Spleen (tissue), 10 donors: ENCODE data around the gene PSENEN. TPM values are rescaled to one million over a fixed set of nuclear protein-coding genes. Genes with fewer than 3 reads are reported as not detected.

Source experiments
- polyA plus RNA-seq, 3 donors: library from polyadenylated mRNA; stranded (reverse); fragments of 200-250 nt; gene quantifications; one replicate each; pipeline ENCODE4 v1.2.1, GENCODE V29; 2013
- total RNA-seq, 7 donors: library from RNA; depleted of rRNA in 3 of 7; stranded (reverse); fragments of >200 nt in 3 of 7; fragmentation: NEBNext Ultra II Directional in 4 of 7; extraction: Animal tissue kit (Norgen Biotek cat#: 25700) in 4 of 7; gene quantifications; one replicate each; pipeline versions ENCODE4 v1.1.0 to v1.2.1, GENCODE V29; 2016 to 2021
- donor health status: healthy with polysubstance abuse.
- donor health status: DM: no; HTN: no; CAD: no; lungs with moderate emphysema.
- donor health status: DM: no; HTN: no; CAD: no.
- donor health status: Bipolar disorder and iron deficiency.
- donor health status: healthy.
- donor health status: DM: no; HTN: no; CAD: no.
- donor health status: DM: yes; HTN: yes; CAD: no.

PSENEN gene
- total and polyA plus RNA-seq, 10 donors, result 37.5 to 71.3 (median 51.0) TPM

Other genes starting within 250 kb of the PSENEN start
- 10 to 100 TPM in 2 of 7 donors, 1 to 10 TPM in 5; 2.5 to 17.9 (median 4.4) TPM for gene DMKN, start 232.0 kb upstream of the PSENEN start, total RNA-seq
- gene DMKN, start 232.0 kb upstream of the PSENEN start, polyA plus RNA-seq, result 10 to 100 TPM in 2 of 3 donors, 1 to 10 TPM in 1; 7.2 to 15.3 (median 10.7) TPM
- gene SBSN, start 217.3 kb upstream of the PSENEN start, total RNA-seq, result not detected
- under 1 TPM; 0.05 to 0.33 (median 0.19) TPM for gene SBSN, start 217.3 kb upstream of the PSENEN start, polyA plus RNA-seq
- gene GAPDHS, start 212.2 kb upstream of the PSENEN start, total RNA-seq, result under 1 TPM in 1 of 7 donors, not detected in 6; 0.17 TPM
- under 1 TPM in 2 of 3 donors, not detected in 1; 0.13 to 0.14 TPM for gene GAPDHS, start 212.2 kb upstream of the PSENEN start, polyA plus RNA-seq
- 10 to 100 TPM; 47.6 to 67.7 (median 50.4) TPM for gene TMEM147, start 200.0 kb upstream of the PSENEN start, total RNA-seq
- 10 to 100 TPM; 57.9 to 88.7 (median 78.7) TPM for gene TMEM147, start 200.0 kb upstream of the PSENEN start, polyA plus RNA-seq
- not detected for gene ATP4A, start 182.0 kb upstream of the PSENEN start, total RNA-seq
- gene ATP4A, start 182.0 kb upstream of the PSENEN start, polyA plus RNA-seq, result not detected
- not detected for gene PMIS2, start 159.5 kb upstream of the PSENEN start, total RNA-seq
- gene PMIS2, start 159.5 kb upstream of the PSENEN start, polyA plus RNA-seq, result not detected
- gene HAUS5, start 132.9 kb upstream of the PSENEN start, total RNA-seq, result 10 to 100 TPM; 10.3 to 24.4 (median 17.7) TPM
- 10 to 100 TPM; 12.4 to 23.8 (median 23.1) TPM for gene HAUS5, start 132.9 kb upstream of the PSENEN start, polyA plus RNA-seq
- gene RBM42, start 116.6 kb upstream of the PSENEN start, total RNA-seq, result 10 to 100 TPM; 48.2 to 63.4 (median 59.6) TPM
- 10 to 100 TPM; 48.8 to 71.9 (median 58.1) TPM for gene RBM42, start 116.6 kb upstream of the PSENEN start, polyA plus RNA-seq
- gene ETV2, start 103.9 kb upstream of the PSENEN start, total RNA-seq, result under 1 TPM in 2 of 7 donors, not detected in 5; 0.43 to 0.57 TPM
- 1 to 10 TPM in 2 of 3 donors, under 1 TPM in 1; 0.99 to 1.2 (median 1.1) TPM for gene ETV2, start 103.9 kb upstream of the PSENEN start, polyA plus RNA-seq
- gene COX6B1, start 97.3 kb upstream of the PSENEN start, total RNA-seq, result 100 to 1,000 TPM; 208 to 672 (median 255) TPM
- 100 to 1,000 TPM; 640 to 837 (median 717) TPM for gene COX6B1, start 97.3 kb upstream of the PSENEN start, polyA plus RNA-seq
- not detected for gene UPK1A, start 79.1 kb upstream of the PSENEN start, total RNA-seq
- gene UPK1A, start 79.1 kb upstream of the PSENEN start, polyA plus RNA-seq, result under 1 TPM in 1 of 3 donors, not detected in 2; 0.11 TPM
- gene ZBTB32, start 41.1 kb upstream of the PSENEN start, total RNA-seq, result 1 to 10 TPM; 2.5 to 6.9 (median 4.0) TPM
- gene ZBTB32, start 41.1 kb upstream of the PSENEN start, polyA plus RNA-seq, result 1 to 10 TPM; 3.0 to 8.2 (median 4.8) TPM
- gene KMT2B, start 27.6 kb upstream of the PSENEN start, total RNA-seq, result 10 to 100 TPM; 36.6 to 58.2 (median 50.7) TPM
- gene KMT2B, start 27.6 kb upstream of the PSENEN start, polyA plus RNA-seq, result 10 to 100 TPM; 17.6 to 37.2 (median 27.6) TPM
- 10 to 100 TPM; 16.5 to 64.7 (median 43.5) TPM for gene IGFLR1, start 3.2 kb upstream of the PSENEN start, total RNA-seq
- 10 to 100 TPM; 30.1 to 62.9 (median 49.3) TPM for gene IGFLR1, start 3.2 kb upstream of the PSENEN start, polyA plus RNA-seq
- 10 to 100 TPM; 27.3 to 65.1 (median 29.7) TPM for gene U2AF1L4, start 233 bp upstream of the PSENEN start, total RNA-seq
- 10 to 100 TPM; 27.2 to 96.5 (median 60.7) TPM for gene U2AF1L4, start 233 bp upstream of the PSENEN start, polyA plus RNA-seq
- 10 to 100 TPM in 5 of 7 donors, 1 to 10 TPM in 2; 7.0 to 19.5 (median 10.7) TPM for gene LIN37, start 2.9 kb downstream of the PSENEN start, total RNA-seq
- gene LIN37, start 2.9 kb downstream of the PSENEN start, polyA plus RNA-seq, result 10 to 100 TPM; 13.7 to 28.5 (median 18.5) TPM
- gene HSPB6, start 11.4 kb downstream of the PSENEN start, total RNA-seq, result 1 to 10 TPM; 2.1 to 5.9 (median 4.3) TPM
- 10 to 100 TPM in 1 of 3 donors, 1 to 10 TPM in 2; 2.9 to 11.0 (median 5.8) TPM for gene HSPB6, start 11.4 kb downstream of the PSENEN start, polyA plus RNA-seq
- gene PROSER3, start 12.5 kb downstream of the PSENEN start, total RNA-seq, result 10 to 100 TPM in 6 of 7 donors, 1 to 10 TPM in 1; 6.6 to 25.2 (median 16.3) TPM
- 1 to 10 TPM; 2.0 to 8.4 (median 2.1) TPM for gene PROSER3, start 12.5 kb downstream of the PSENEN start, polyA plus RNA-seq
- 10 to 100 TPM in 6 of 7 donors, 1 to 10 TPM in 1; 7.4 to 25.2 (median 14.4) TPM for gene ARHGAP33, start 29.9 kb downstream of the PSENEN start, total RNA-seq
- 10 to 100 TPM in 1 of 3 donors, 1 to 10 TPM in 2; 3.1 to 10.9 (median 5.1) TPM for gene ARHGAP33, start 29.9 kb downstream of the PSENEN start, polyA plus RNA-seq
- not detected for gene PRODH2, start 67.2 kb downstream of the PSENEN start, total RNA-seq
- under 1 TPM in 1 of 3 donors, not detected in 2; 0.06 TPM for gene PRODH2, start 67.2 kb downstream of the PSENEN start, polyA plus RNA-seq
- gene NPHS1, start 106.9 kb downstream of the PSENEN start, total RNA-seq, result under 1 TPM in 2 of 7 donors, not detected in 5; 0.20 to 0.60 TPM
- gene NPHS1, start 106.9 kb downstream of the PSENEN start, polyA plus RNA-seq, result under 1 TPM; 0.10 to 0.58 (median 0.13) TPM
- gene KIRREL2, start 111.3 kb downstream of the PSENEN start, total RNA-seq, result under 1 TPM in 1 of 7 donors, not detected in 6; 0.17 TPM
- under 1 TPM; 0.10 to 0.27 (median 0.11) TPM for gene KIRREL2, start 111.3 kb downstream of the PSENEN start, polyA plus RNA-seq
- gene APLP1, start 122.9 kb downstream of the PSENEN start, total RNA-seq, result 1 to 10 TPM in 3 of 7 donors, under 1 TPM in 2, not detected in 2; 0.57 to 3.6 (median 1.1) TPM
- gene APLP1, start 122.9 kb downstream of the PSENEN start, polyA plus RNA-seq, result 1 to 10 TPM in 2 of 3 donors, under 1 TPM in 1; 0.99 to 2.6 (median 2.4) TPM
- gene NFKBID, start 154.9 kb downstream of the PSENEN start, total RNA-seq, result 10 to 100 TPM; 19.6 to 57.5 (median 30.3) TPM
- 10 to 100 TPM; 12.6 to 19.7 (median 18.1) TPM for gene NFKBID, start 154.9 kb downstream of the PSENEN start, polyA plus RNA-seq
- gene HCST, start 156.9 kb downstream of the PSENEN start, total RNA-seq, result 10 to 100 TPM; 31.5 to 80.4 (median 58.2) TPM
- 100 to 1,000 TPM; 119 to 130 (median 122) TPM for gene HCST, start 156.9 kb downstream of the PSENEN start, polyA plus RNA-seq
- gene TYROBP, start 162.6 kb downstream of the PSENEN start, total RNA-seq, result 100 to 1,000 TPM; 292 to 747 (median 403) TPM
- 100 to 1,000 TPM; 281 to 446 (median 285) TPM for gene TYROBP, start 162.6 kb downstream of the PSENEN start, polyA plus RNA-seq
- gene LRFN3, start 190.7 kb downstream of the PSENEN start, total RNA-seq, result 10 to 100 TPM in 4 of 7 donors, 1 to 10 TPM in 3; 7.8 to 18.2 (median 11.5) TPM
- gene LRFN3, start 190.7 kb downstream of the PSENEN start, polyA plus RNA-seq, result 1 to 10 TPM in 2 of 3 donors, under 1 TPM in 1; 0.76 to 8.0 (median 1.2) TPM
- gene SDHAF1, start 249.5 kb downstream of the PSENEN start, total RNA-seq, result 10 to 100 TPM; 14.6 to 34.8 (median 16.3) TPM
- 10 to 100 TPM; 26.5 to 35.6 (median 33.6) TPM for gene SDHAF1, start 249.5 kb downstream of the PSENEN start, polyA plus RNA-seq